ENCODE measurements around the gene GBX2.

Gene GBX2

GRCh38 chr2:236123716-236124115, 44.5 kb downstream of the GBX2 start:
- Histone ChIP-seq H3K9ac (ENCODE audit: low read depth, low read length) (no peak overlapping the region), H3K4me2 (ENCODE audit: insufficient read depth, low read length) (no peak overlapping the region), H3K9me3 (ENCODE audit: insufficient read depth, low read length, severe bottlenecking) (no peaks in the 10 kb centered on the region), H3K36me3 (ENCODE audit: insufficient read depth, low read length) (peaks cover 2% of the 10 kb centered on the region; the same call in 1 of the 2 replicates), H3K27ac (ENCODE audit: low read length) (no peak overlapping the region), H3K4me1 (ENCODE audit: insufficient read depth, low read length) (no peaks in the 10 kb centered on the region), H4K20me1 (ENCODE audit: insufficient read depth, low read length) (no peaks in the 10 kb centered on the region), H2AFZ (ENCODE audit: low read depth, low read length) (no peak overlapping the region), H3K4me3 (ENCODE audit: low read depth in 1 of 2, low read length in 2 of 2) (no peak overlapping the region), H3K27me3 (ENCODE audit: insufficient read depth, low read length, poor library complexity) (no peaks in the 10 kb centered on the region), H3K79me2 (ENCODE audit: insufficient read depth, low read length) (no peaks in the 10 kb centered on the region)
- TF ChIP-seq CTCF (IDR thresholded peaks at IDR 0.05; ENCODE audit: borderline replicate concordance, extremely low read depth, low read length, poor library complexity, severe bottlenecking) (no peak), EZH2 (IDR thresholded peaks at IDR 0.05; ENCODE audit: borderline replicate concordance, low read depth, low read length, severe bottlenecking) (no peak)
- no peak for ATAC-seq (ENCODE audit: insufficient read depth, low read depth)
- DNase-seq = no peak

GRCh38 chr2:236122236-236122635, 46.0 kb downstream of the GBX2 start:
- Histone ChIP-seq H3K9me3 (ENCODE audit: insufficient read depth, low read length, severe bottlenecking) (no peaks in the 10 kb centered on the region), H3K4me1 (ENCODE audit: insufficient read depth, low read length) (no peaks in the 10 kb centered on the region), H2AFZ (ENCODE audit: low read depth, low read length) (no peak overlapping the region), H4K20me1 (ENCODE audit: insufficient read depth, low read length) (no peaks in the 10 kb centered on the region), H3K36me3 (ENCODE audit: insufficient read depth, low read length) (peaks cover 2% of the 10 kb centered on the region; the same call in 1 of the 2 replicates), H3K79me2 (ENCODE audit: insufficient read depth, low read length) (no peaks in the 10 kb centered on the region), H3K4me2 (ENCODE audit: insufficient read depth, low read length) (no peak overlapping the region), H3K27me3 (ENCODE audit: insufficient read depth, low read length, poor library complexity) (no peaks in the 10 kb centered on the region), H3K4me3 (ENCODE audit: low read depth in 1 of 2, low read length in 2 of 2) (no peak overlapping the region), H3K27ac (ENCODE audit: low read length) (no peak overlapping the region), H3K9ac (ENCODE audit: low read depth, low read length) (no peak overlapping the region)
- ATAC-seq (ENCODE audit: insufficient read depth, low read depth) (no peak), DNase-seq (no peak)
- TF ChIP-seq CTCF (IDR thresholded peaks at IDR 0.05; ENCODE audit: borderline replicate concordance, extremely low read depth, low read length, poor library complexity, severe bottlenecking) (no peak), EZH2 (IDR thresholded peaks at IDR 0.05; ENCODE audit: borderline replicate concordance, low read depth, low read length, severe bottlenecking) (no peak)

GRCh38 chr2:236121546-236121945, 46.6 kb downstream of the GBX2 start:
- Histone ChIP-seq H3K4me1 (ENCODE audit: insufficient read depth, low read length) (no peaks in the 10 kb centered on the region), H3K27me3 (ENCODE audit: insufficient read depth, low read length, poor library complexity) (no peaks in the 10 kb centered on the region), H3K79me2 (ENCODE audit: insufficient read depth, low read length) (no peaks in the 10 kb centered on the region), H3K9ac (ENCODE audit: low read depth, low read length) (no peak overlapping the region), H3K4me3 (ENCODE audit: low read depth in 1 of 2, low read length in 2 of 2) (no peak overlapping the region), H4K20me1 (ENCODE audit: insufficient read depth, low read length) (no peaks in the 10 kb centered on the region), H3K36me3 (ENCODE audit: insufficient read depth, low read length) (peaks cover 2% of the 10 kb centered on the region; the same call in 1 of the 2 replicates), H3K4me2 (ENCODE audit: insufficient read depth, low read length) (no peak overlapping the region), H3K27ac (ENCODE audit: low read length) (no peak overlapping the region), H2AFZ (ENCODE audit: low read depth, low read length) (no peak overlapping the region), H3K9me3 (ENCODE audit: insufficient read depth, low read length, severe bottlenecking) (no peaks in the 10 kb centered on the region)
- no peak for TF ChIP-seq CTCF (IDR thresholded peaks at IDR 0.05; ENCODE audit: borderline replicate concordance, extremely low read depth, low read length, poor library complexity, severe bottlenecking)
- TF ChIP-seq EZH2 (IDR thresholded peaks at IDR 0.05; ENCODE audit: borderline replicate concordance, low read depth, low read length, severe bottlenecking) = no peak
- DNase-seq (no peak), ATAC-seq (ENCODE audit: insufficient read depth, low read depth) (no peak)

GRCh38 chr2:236120829-236121228, 47.4 kb downstream of the GBX2 start:
- Histone ChIP-seq H3K27me3 (ENCODE audit: insufficient read depth, low read length, poor library complexity) (no peaks in the 10 kb centered on the region), H3K4me1 (ENCODE audit: insufficient read depth, low read length) (no peaks in the 10 kb centered on the region), H2AFZ (ENCODE audit: low read depth, low read length) (no peak overlapping the region), H4K20me1 (ENCODE audit: insufficient read depth, low read length) (no peaks in the 10 kb centered on the region), H3K27ac (ENCODE audit: low read length) (no peak overlapping the region), H3K36me3 (ENCODE audit: insufficient read depth, low read length) (no peaks in the 10 kb centered on the region; the same call in 1 of the 2 replicates), H3K4me3 (ENCODE audit: low read depth in 1 of 2, low read length in 2 of 2) (no peak overlapping the region), H3K9ac (ENCODE audit: low read depth, low read length) (no peak overlapping the region), H3K4me2 (ENCODE audit: insufficient read depth, low read length) (no peak overlapping the region), H3K79me2 (ENCODE audit: insufficient read depth, low read length) (no peaks in the 10 kb centered on the region), H3K9me3 (ENCODE audit: insufficient read depth, low read length, severe bottlenecking) (no peaks in the 10 kb centered on the region)
- no peak for TF ChIP-seq EZH2 (IDR thresholded peaks at IDR 0.05; ENCODE audit: borderline replicate concordance, low read depth, low read length, severe bottlenecking)
- TF ChIP-seq CTCF (IDR thresholded peaks at IDR 0.05; ENCODE audit: borderline replicate concordance, extremely low read depth, low read length, poor library complexity, severe bottlenecking) = no peak
- no peak for DNase-seq
- no peak for ATAC-seq (ENCODE audit: insufficient read depth, low read depth)

Measured in DND-41 (cell line).